Upper lobe of left lung (tissue), 4 donors: ENCODE data around the gene ARGLU1.

Experiments
- CTCF ChIP-seq, 6 experiments: fragments of 450-650 bp in 4 of 6; fragments of 200-600 bp in 2 of 6; sonication (generic) in 2 of 6; IDR thresholded peaks; one replicate each; pipeline ENCODE4 v1.5.1; 2016 to 2019; ENCODE audit warnings: antibody characterized with exemption in 6 of 6
- POLR2AphosphoS5 ChIP-seq, 2 donors: sonication (generic); formaldehyde crosslinking; IDR thresholded peaks; one replicate each; pipeline ENCODE4 v1.5.1; 2017; ENCODE audit warnings: antibody characterized with exemption in 2 of 2

GRCh38 chr13:106558527-106558926, 9.4 kb downstream of the ARGLU1 start:
- TF ChIP-seq CTCF (IDR thresholded peaks at IDR 0.05) (no peak), POLR2AphosphoS5 (IDR thresholded peaks at IDR 0.05) (no peak)
